CD1c-positive myeloid dendritic cell (primary cell): ENCODE measurements around the gene COPS9.

Experiments
- DNase-seq: peaks from one replicate; pipeline ENCODE4 v3.0.0-alpha.2; 2016; ENCODE audit errors: extremely low spot score

Gene COPS9

GRCh38 chr2:240109386-240109785 lies 26.7 kb downstream of the COPS9 start:
- no peak for DNase-seq

DNA sequence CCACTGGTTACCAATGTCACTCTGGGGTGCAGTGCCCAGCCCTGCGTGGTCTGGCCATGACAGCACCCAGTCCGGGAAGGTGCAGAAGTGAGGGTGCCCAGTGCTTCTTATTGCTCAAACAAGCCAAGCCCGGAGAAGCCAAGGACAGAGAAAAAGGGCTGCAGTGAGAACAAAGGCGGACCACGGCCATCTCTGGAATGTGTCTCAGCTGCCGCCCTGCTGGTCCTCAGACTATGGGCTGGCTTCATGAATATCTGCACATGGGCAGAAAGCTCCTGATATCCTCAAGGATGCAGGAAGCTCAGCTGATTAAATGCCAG lies 28.7 kb downstream of the COPS9 start:
- DNase-seq = no peak

- DNase-seq = no peak
These were observed 29.2 kb downstream of the COPS9 start for GRCh38 chr2:240106765-240107476.

DNA sequence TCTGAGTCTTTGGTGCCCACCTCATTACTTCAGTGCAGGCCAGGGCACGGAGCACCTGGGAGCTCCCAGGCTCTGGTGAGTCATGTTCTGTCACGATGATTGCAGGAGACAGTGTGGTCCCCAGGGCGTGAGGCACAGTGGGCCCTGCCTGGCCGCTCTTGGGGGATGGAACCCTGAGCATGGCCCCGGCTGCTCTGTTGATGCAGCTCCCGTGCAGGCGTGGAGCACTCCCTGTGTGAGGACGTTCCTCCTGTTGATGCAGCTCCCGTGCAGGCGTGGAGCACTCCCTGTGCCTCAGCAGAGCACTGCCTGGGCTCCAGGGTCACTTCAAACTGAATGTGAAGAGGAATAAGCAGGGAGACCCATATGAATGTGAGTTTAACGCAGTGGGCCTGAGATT lies 30.1 kb downstream of the COPS9 start:
- DNase-seq = no peak

DNA sequence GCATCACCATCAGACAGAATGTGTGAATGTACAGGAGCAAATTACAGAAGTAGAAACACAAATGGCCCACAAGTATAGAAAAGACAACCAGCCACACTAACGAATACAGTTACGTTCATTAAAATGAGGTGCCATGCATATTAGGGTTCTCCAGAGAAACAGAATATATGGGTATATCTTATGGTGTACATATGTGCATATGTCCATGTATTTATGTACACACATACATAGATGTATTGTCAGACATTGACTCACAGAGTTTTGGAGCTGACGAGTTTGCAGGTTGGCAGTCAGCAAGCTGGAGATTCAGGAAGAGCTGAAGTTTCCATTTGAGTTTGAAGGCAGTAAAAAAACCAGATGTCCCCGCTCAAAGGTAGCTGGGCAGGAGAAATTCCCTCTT lies 33.0 kb downstream of the COPS9 start:
- no peak for DNase-seq

- DNase-seq = no peak
These were observed 37.8 kb downstream of the COPS9 start for GRCh38 chr2:240098349-240098748.

GRCh38 chr2:240095556-240096523 lies 40.3 kb downstream of the COPS9 start:
- DNase-seq = no peak

GRCh38 chr2:240089306-240089705 lies 46.8 kb downstream of the COPS9 start:
- no peak for DNase-seq

DNA sequence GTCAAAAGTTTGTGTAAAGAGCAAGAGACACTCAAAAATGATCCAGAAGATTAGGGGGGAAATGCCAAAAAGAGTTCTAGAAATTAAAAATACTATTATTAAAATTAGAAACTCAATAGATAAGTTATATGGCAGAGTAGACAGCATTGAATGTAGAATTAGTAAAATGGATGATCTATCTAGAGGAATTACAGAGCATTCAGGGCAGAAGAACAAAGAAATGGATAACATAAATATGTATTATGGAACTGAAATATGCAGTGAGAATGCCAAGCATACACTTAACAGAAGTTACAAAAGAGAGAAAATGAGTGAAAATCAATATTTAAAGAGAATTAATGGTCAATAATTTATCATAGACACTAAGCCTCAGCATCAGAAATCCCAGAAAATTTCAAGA lies 49.5 kb downstream of the COPS9 start:
- DNase-seq = no peak
